Measurements from ENCODE around the gene KCNMA1. TPM values are rescaled to one million over a fixed set of nuclear protein-coding genes. Genes with fewer than 3 reads are reported as not detected.

KCNMA1 gene
- total RNA-seq, 1 donor, result 77.8 TPM

DNA sequence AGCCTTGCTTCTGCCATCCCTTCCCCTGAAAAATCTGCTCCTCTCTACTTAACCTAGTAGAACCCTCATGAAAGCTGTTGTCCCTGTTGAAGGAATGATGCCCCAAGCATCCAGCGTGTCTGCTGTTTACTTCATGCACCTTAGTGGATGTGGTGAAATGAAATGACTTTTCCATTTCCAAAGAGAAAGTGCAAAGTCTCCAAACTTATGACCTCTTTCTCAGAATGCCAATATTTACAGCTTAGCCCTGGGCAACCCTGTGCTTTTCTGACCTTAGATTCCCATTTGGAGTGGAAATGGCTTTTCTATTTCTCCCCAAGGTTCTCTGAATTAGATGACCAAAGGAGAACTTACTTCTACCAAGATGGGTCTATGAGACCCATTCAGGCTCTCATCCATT lies 256.9 kb downstream of the KCNMA1 start:
- TF ChIP-seq CTCF (IDR thresholded peaks at IDR 0.05; ENCODE audit: extremely low read depth, low read depth, low read length), result no peak
- H4K20me1 ChIP-seq (ENCODE audit: insufficient read depth, low read length), result no peaks in the 10 kb centered on the region
- H2AFZ ChIP-seq (ENCODE audit: low read length), result no peak overlapping the region
- peaks cover 7% of the 10 kb centered on the region for H3K4me1 ChIP-seq (ENCODE audit: insufficient read depth, low read length)
- no peaks in the 10 kb centered on the region for H3K9me3 ChIP-seq (ENCODE audit: low read depth, low read length)
- H3K36me3 ChIP-seq (ENCODE audit: insufficient read depth, low read length), result no peaks in the 10 kb centered on the region
- H3K27me3 ChIP-seq (ENCODE audit: insufficient read depth, low read length), result no peaks in the 10 kb centered on the region
- no peaks in the 10 kb centered on the region for H3K79me2 ChIP-seq (ENCODE audit: insufficient read depth, low read length)
- no peak for DNase-seq (ENCODE audit: insufficient read length, low spot score, missing footprints)
- no peak overlapping the region for H3K4me3 ChIP-seq (ENCODE audit: insufficient read depth, low read length)
- no peak overlapping the region for H3K4me2 ChIP-seq (ENCODE audit: insufficient read depth, low read length)
- H3K27ac ChIP-seq (ENCODE audit: low read depth, low read length), result no peak overlapping the region

- Histone ChIP-seq H2AFZ (ENCODE audit: low read length) (no peak overlapping the region), H3K36me3 (ENCODE audit: insufficient read depth, low read length) (no peaks in the 10 kb centered on the region), H3K27ac (ENCODE audit: low read depth, low read length) (no peak overlapping the region), H3K4me2 (ENCODE audit: insufficient read depth, low read length) (no peak overlapping the region), H4K20me1 (ENCODE audit: insufficient read depth, low read length) (no peaks in the 10 kb centered on the region), H3K79me2 (ENCODE audit: insufficient read depth, low read length) (no peaks in the 10 kb centered on the region), H3K4me3 (ENCODE audit: insufficient read depth, low read length) (no peak overlapping the region), H3K27me3 (ENCODE audit: insufficient read depth, low read length) (no peaks in the 10 kb centered on the region), H3K9me3 (ENCODE audit: low read depth, low read length) (no peaks in the 10 kb centered on the region), H3K4me1 (ENCODE audit: insufficient read depth, low read length) (peaks cover 7% of the 10 kb centered on the region)
- TF ChIP-seq CTCF (IDR thresholded peaks at IDR 0.05; ENCODE audit: extremely low read depth, low read depth, low read length), result no peak
- no peak for DNase-seq (ENCODE audit: insufficient read length, low spot score, missing footprints)
Observed at GRCh38 chr10:77380191-77380590, 257.4 kb downstream of the KCNMA1 start.

GRCh38 chr10:77378366-77379349 lies 258.9 kb downstream of the KCNMA1 start:
- Histone ChIP-seq H3K4me3 (ENCODE audit: insufficient read depth, low read length) (no peak overlapping the region), H3K27me3 (ENCODE audit: insufficient read depth, low read length) (no peaks in the 10 kb centered on the region), H2AFZ (ENCODE audit: low read length) (no peak overlapping the region), H3K27ac (ENCODE audit: low read depth, low read length) (no peak overlapping the region), H3K9me3 (ENCODE audit: low read depth, low read length) (no peaks in the 10 kb centered on the region), H3K4me1 (ENCODE audit: insufficient read depth, low read length) (peaks cover 2% of the 10 kb centered on the region), H4K20me1 (ENCODE audit: insufficient read depth, low read length) (no peaks in the 10 kb centered on the region), H3K79me2 (ENCODE audit: insufficient read depth, low read length) (no peaks in the 10 kb centered on the region), H3K4me2 (ENCODE audit: insufficient read depth, low read length) (no peak overlapping the region), H3K36me3 (ENCODE audit: insufficient read depth, low read length) (no peaks in the 10 kb centered on the region)
- no peak for TF ChIP-seq CTCF (IDR thresholded peaks at IDR 0.05; ENCODE audit: extremely low read depth, low read depth, low read length)
- DNase-seq (ENCODE audit: insufficient read length, low spot score, missing footprints), result no peak

DNA sequence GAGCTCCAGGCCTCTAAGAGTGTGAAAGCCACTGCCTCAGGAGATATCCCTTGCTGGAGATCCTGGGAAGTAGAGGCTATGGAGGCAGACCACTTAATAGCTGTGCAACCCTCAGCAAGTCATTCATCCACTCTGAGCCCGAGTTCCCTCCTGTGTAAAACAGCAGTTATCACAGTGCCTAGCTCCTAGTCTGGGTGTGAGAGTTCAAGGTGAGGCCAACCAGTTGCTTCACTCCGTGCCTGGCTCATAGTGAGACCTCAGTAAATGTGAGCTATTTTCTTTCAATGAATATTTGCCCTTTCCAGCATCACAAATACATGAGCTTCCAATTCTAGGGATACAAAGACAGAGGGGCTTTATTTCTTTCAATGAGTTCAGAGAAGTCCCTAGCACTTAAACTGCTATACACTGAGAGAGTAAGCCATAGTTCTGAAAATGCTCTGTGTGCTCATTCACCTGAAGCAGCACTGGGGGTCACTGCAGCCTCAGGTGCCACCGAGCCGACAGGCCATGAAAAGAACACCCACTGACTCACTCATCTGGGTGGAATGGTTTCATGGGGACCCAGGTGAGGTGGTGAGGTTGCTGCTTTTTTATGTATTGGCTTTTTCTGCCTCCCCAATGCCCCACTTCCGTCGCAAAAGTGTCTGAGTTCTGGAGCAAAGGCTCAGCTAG lies 259.8 kb downstream of the KCNMA1 start:
- no peaks in the 10 kb centered on the region for H3K79me2 ChIP-seq (ENCODE audit: insufficient read depth, low read length)
- H3K27me3 ChIP-seq (ENCODE audit: insufficient read depth, low read length), result no peaks in the 10 kb centered on the region
- H2AFZ ChIP-seq (ENCODE audit: low read length), result no peak overlapping the region
- no peak overlapping the region for H3K4me2 ChIP-seq (ENCODE audit: insufficient read depth, low read length)
- TF ChIP-seq CTCF (IDR thresholded peaks at IDR 0.05; ENCODE audit: extremely low read depth, low read depth, low read length), result no peak
- H3K9me3 ChIP-seq (ENCODE audit: low read depth, low read length), result no peaks in the 10 kb centered on the region
- DNase-seq (ENCODE audit: insufficient read length, low spot score, missing footprints), result no peak
- H3K4me1 ChIP-seq (ENCODE audit: insufficient read depth, low read length), result no peaks in the 10 kb centered on the region
- H3K36me3 ChIP-seq (ENCODE audit: insufficient read depth, low read length), result no peaks in the 10 kb centered on the region
- H3K4me3 ChIP-seq (ENCODE audit: insufficient read depth, low read length), result no peak overlapping the region
- no peak overlapping the region for H3K27ac ChIP-seq (ENCODE audit: low read depth, low read length)
- no peaks in the 10 kb centered on the region for H4K20me1 ChIP-seq (ENCODE audit: insufficient read depth, low read length)

All from osteoblast (primary cell).